Measurements from ENCODE around the gene WNT11.

WNT11 gene

DNA sequence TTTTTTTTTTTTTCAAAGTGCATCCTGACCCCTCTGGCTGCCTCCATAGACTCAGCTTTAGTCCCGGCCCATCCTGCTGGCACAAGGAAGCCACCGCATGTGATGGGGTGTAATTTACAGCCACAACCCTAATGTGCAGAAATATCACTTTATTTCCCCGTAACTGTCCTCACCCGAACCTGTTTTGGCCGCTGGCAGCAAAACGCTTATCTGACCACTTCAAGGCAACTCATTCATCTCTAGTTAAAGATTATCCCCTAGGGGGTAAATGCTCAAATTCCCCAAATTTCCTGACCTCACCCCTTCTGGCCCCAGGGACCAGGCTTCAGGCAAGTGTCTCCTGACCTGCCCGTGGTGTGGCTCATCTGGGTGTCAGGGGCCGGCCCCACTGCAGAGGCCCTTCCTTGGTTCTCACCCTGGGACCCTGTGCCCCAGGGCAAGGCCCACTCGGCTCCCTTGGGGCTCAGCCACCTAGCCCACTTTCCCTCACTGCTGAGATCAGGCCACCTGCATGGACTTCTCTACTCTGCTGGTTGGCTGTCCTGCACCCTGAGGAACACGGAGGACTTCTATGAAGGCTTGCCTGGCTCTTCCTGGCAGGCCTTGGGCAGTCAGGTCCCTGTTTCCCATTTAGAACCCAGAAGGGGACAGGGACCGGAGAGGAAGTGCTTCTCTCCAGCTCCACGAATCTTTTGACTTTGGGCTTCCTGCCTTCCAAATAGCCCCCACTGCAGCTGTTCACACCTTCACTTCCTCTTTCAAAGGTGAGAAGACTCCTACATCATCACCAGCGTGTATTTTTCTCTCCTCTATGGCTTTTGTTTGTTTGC is 53.3 kb downstream of the WNT11 start:
- DNase-seq (ENCODE audit: low read depth), result no peak

DNA sequence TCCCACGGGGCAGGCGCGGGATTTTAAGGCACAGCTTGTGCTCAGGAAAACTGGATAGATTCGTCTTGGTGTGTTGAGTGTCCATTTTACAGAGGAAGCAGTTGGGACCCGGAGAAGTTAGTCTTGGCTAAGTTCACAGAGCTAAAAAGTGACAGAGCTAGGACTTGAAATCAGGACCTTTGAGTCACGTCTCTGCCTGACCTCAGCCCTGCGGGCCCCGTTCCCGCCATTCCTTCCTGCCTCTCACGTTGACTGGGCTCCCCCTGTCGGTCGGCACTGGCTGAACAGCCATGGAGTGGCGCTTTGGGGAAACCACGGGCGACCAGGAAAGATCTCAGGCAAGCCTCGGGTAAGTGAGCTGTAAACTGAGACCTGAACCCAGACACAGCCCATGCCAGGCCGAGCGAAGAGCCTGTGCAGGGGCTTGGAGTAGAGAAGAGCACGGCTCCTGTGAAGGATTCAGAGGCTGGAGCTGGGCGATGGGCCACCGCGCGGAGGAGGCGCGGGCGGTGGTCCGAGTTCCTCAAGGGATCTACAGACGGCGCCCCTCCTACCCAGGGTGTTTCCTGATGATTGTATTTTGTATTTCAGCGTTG is 54.1 kb downstream of the WNT11 start:
- DNase-seq (ENCODE audit: low read depth), result peak; percentile 49

DNA sequence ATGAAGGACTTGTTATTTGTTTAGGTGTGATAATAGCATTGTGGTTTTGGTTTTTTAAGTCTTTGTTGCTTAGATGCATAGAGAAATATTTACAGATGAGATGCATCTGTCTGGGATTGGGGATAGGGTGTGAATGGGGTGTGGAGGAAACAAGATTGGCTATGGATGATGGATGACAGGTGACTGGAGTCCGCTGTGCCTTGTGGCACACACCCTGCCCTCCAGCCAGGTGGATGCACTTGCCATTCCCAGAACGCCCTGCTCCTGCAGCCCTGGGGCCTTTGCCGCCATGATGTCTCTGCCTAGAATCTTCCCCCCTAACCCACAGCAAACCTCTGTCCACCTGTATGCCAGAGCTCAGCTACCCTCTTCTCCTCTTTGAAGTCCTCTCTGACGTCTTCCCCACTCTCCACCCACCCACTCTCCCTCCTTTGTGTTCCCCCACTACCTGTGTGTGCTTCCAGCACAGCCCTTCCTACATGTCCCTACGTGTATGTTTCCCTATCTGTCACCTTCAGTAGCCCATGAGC is 54.7 kb downstream of the WNT11 start:
- DNase-seq (ENCODE audit: low read depth), result no peak

DNA sequence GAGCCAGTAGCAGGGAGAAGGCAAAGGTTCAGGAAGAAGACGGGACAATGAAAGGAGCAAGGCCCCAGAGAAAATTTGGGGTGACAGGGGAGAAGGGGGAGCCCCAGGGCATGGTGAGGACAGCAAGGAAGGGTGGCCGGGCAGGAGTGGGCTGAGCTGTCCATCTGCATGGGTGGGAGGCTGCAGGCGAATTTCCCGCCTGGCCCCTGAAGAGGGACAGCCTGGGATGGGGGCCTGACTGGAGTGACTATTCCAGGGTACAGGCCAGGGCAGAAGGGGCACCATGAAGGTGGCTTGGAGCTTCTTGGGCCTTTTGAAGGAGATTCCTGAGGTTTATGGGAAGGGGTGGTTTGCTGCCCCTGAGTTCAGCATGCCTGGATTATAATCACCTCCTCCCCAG is 56.2 kb downstream of the WNT11 start:
- DNase-seq (ENCODE audit: low read depth), result no peak

DNA sequence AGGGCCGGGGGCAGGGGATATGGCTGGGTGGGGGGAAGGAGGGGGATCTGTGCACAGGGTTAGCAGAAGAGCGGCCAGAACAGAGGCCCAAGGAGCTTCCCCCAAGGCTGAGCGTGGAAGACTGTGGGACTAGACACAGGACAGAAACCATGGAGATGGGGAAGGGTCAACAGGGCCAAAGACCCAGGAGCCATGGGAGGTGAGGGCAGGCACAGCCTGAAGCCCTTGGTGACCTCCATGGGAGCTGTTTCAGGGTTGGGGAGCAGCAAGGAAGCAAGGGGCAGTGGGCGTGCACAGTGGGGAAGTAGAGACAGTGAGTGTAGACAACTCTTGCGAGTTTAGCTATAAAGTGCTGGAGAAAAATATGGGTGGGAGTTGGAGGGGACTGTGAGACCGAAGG is 56.6 kb downstream of the WNT11 start:
- DNase-seq (ENCODE audit: low read depth), result no peak

DNA sequence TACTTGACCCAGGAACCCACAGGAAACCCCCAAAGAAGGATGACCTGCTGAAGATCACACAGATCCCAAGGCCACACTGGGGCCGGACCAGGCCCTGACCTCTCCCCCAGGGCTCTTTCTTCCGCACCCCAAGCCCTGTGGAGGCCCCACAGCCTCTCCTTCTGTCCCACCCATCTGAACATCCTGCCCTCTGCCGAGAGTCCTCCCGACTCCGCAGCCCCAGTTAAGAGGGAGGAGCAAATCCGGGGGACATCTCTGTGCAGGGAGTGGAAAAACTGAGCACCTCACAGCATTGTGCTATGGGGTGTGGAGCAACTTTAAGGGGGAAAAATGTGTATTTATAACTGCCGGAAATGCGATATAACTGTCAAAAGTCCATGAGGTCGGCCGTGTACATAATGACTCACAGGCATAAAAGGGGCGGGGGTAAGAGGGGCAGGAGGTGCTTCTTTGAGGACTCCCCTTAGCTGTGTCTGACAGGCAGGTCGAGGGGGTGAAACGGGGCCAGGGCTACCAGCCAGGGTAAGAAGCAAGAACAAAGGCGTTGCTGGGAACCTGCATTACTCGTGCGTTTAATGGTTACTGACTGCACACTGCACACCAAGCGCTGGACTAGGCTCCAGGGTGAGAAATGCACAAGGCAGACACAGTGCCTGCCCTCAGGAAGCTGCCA is 57.2 kb downstream of the WNT11 start:
- DNase-seq (ENCODE audit: low read depth), result no peak

DNA sequence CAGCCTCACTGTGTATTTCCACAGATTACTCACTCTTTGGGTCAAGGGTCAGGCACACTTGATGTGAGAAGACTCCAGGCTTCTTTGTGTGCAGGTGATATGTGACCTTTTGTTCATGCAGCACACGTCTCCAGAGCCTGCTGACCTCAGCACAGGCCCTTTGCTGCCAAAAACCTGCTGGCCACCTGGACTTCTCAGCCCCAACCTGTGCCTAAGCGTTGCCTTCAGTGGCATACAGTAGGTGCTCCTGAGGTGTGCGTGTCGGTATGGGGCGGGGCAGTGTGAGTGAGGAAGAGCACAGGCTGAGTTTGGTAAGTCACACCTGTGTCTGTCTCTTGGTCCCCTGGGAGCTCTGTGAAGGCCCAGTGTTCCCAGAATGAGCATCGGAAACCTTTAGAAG is 58.1 kb downstream of the WNT11 start:
- no peak for DNase-seq (ENCODE audit: low read depth)

DNA sequence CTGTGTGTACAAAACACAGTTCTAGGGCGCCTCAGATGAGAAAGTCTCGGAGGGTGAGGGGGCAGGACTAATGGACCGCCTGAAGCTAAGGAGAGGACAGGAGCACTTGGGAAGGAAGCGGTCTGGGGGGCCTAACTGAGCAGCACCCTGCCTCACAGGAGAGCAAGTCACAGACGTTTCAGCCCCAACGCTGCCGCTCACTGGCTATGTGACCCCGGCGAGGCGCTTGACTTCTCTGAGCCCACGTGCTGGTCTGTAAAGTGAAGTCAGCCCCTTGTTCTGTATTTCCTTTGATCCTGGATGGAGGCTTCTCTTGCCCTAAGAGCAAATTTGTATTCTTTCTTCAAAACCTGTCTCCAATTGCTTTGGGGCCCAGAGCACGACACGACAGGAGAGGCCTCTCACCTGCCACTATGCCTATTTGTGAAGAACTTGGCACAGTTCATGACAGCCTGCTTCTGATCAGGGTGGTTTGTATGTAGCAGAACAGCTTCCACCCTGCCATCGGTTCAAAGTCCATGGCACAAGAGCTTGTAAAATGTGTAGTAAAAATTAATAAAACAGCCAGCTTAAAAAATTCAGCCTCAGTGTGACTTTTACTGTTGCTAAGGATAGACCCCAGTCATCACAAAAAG is 59.1 kb downstream of the WNT11 start:
- no peak for DNase-seq (ENCODE audit: low read depth)

DNA sequence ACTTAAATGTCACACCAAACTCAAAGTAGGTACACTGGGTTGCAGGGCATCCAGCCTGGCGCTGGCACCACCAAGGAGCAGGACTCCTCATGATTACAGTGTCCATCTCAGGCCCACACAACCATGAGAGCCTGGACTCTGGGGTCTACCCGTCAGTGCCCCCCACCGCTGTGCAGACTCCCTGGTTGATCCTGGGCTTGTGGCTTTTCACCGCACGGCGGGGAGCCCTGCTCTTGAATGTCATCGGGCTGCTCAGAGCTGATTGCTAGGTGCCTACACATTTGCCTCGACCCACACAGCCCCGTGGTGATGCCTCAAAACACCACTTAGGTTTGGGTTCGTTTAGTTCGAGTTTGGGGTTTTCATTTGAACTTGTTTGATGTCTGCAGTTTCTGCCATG is 63.0 kb downstream of the WNT11 start:
- no peak for DNase-seq (ENCODE audit: low read depth)

DNA sequence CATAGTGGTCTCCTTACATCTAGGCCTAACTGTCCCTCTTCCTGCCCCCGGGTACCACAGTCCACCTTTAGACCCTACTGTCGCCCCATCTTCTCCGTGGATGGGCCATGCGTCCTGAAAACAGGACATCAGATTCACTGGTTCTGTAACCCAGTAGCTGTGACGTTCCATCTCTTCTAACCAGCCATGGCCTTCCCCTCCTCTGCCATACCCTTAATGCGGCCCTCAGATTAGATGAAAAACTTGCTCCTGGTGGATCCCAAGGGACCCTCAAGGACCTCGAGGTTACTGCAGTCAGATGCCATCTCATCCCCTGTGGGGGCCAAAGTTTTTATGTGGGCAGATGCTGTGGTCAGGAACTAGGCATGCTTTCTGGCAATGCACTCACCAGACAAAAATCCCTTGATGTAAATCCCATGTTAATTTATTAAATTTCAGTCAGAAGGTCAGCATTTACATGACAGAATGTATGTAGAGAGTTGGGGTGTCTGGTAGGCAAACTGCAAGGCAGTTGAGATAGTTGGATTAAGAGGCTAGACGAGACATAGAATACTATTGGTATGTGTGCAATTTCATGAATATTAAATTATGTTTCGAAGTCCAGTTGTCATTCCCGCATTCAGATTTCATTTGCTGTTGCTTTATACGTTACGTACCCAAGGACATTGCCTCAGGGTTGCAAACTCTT is 64.3 kb downstream of the WNT11 start:
- no peak for DNase-seq (ENCODE audit: low read depth)

DNA sequence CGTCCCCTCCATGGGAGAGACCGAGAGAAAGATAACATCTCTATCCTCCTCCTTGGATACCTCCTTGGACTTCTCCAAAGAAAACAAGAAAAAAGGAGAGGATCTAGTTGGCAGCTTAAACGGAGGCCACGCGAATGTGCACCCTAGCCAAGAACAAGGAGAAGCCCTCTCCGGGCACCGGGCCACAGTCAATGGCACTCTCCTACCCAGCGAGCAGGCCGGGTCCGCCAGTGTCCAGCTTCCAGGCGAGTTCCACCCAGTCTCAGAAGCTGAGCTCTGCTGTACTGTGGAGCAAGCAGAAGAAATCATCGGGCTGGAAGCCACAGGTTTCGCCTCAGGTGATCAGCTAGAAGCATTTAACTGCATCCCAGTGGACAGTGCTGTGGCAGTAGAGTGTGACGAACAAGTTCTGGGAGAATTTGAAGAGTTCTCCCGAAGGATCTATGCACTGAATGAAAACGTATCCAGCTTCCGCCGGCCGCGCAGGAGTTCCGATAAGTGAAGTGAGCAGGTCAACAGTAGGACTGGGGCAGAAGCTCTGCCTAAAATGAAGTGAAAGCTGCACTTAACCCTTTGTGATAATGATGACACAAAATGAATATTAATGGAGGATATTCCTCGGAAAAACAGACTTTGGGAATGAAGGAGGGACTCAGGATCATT is 65.3 kb downstream of the WNT11 start:
- DNase-seq (ENCODE audit: low read depth), result no peak

DNA sequence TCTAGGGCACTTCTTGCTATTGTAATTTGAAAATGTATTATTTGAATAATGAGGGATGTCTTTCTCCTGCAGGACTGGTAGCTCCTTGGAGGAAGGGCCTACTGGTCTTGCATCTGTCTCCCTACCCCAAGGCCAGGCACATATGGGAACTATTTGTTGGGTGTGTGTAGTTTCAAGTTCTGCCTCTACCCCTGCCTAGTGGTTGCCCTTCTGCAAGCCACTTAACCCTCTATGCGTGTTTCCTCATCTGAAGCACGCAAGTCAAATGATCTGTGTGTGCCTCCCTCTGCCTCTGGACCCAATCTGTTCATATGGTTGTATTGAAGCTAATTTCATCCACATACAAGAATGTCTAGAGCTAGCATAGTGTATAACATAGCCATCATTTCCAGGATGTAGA is 67.0 kb downstream of the WNT11 start:
- no peak for DNase-seq (ENCODE audit: low read depth)
